T-helper 1 cell treated with Interleukin-12 subunit alpha and Interleukin-12 subunit beta and Interleukin-4 antibody, amounts not matched to agents 30 ng/mL and 1 ng/mL, for 36 hours (primary cell): ENCODE results near the gene LIN37. TPM values are rescaled to one million over a fixed set of nuclear protein-coding genes. Genes with fewer than 3 reads are reported as not detected.
"Not testable (repeated sequence)": the region's sequence is repeated elsewhere in the genome, so short reads cannot be mapped to it uniquely, and the experiment has no call there.

Experiments used
- intact Hi-C: fragments of 100-400 bp; cut with micrococcal nuclease; formaldehyde crosslinking; loops from one replicate; pipeline ENCODE4 v1.15.1; 2024
- total RNA-seq: library from RNA; stranded (reverse); gene quantifications from 2 replicates; pipeline ENCODE4 v1.2.3, GENCODE V29; 2022

The LIN37 gene
- total RNA-seq, 1 donor from 2014 or later, result 15.0 TPM

DNA sequence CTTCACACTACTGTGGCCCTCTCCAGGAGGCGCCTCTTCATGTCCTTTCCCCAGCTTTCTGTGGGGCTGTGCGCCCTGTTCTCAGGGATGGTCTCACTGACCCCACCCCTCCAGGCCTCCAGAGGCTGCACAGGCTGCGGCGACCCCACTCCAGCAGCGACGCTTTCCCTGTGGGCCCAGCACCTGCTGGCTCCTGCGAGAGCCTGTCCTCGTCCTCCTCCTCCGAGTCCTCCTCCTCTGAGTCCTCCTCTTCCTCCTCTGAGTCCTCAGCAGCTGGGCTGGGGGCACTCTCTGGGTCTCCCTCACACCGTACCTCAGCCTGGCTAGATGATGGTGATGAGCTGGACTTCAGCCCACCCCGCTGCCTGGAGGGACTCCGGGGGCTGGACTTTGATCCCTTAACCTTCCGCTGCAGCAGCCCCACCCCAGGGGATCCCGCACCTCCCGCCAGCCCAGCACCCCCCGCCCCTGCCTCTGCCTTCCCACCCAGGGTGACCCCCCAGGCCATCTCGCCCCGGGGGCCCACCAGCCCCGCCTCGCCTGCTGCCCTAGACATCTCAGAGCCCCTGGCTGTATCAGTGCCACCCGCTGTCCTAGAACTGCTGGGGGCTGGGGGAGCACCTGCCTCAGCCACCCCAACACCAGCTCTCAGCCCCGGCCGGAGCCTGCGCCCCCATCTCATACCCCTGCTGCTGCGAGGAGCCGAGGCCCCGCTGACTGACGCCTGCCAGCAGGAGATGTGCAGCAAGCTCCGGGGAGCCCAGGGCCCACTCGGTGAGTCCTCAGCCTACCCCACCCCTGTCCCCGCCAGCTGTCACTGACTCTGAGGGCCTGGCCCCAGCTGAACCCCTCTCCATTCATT, 38.2 kb downstream of the LIN37 start:
- intact Hi-C loops, result no loop called here

DNA sequence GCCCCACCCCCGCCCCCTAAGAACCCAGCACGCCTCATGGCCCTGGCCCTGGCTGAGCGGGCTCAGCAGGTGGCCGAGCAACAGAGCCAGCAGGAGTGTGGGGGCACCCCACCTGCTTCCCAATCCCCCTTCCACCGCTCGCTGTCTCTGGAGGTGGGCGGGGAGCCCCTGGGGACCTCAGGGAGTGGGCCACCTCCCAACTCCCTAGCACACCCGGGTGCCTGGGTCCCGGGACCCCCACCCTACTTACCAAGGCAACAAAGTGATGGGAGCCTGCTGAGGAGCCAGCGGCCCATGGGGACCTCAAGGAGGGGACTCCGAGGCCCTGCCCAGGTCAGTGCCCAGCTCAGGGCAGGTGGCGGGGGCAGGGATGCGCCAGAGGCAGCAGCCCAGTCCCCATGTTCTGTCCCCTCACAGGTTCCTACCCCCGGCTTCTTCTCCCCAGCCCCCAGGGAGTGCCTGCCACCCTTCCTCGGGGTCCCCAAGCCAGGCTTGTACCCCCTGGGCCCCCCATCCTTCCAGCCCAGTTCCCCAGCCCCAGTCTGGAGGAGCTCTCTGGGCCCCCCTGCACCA, 38.9 kb downstream of the LIN37 start:
- intact Hi-C loops, result no loop called here

GRCh38 chr19:35788205-35788960, 40.0 kb downstream of the LIN37 start:
- intact Hi-C loops, result no loop called here

GRCh38 chr19:35789195-35789977, 41.0 kb downstream of the LIN37 start:
- intact Hi-C loops, result no loop called here

GRCh38 chr19:35789978-35790944, 41.9 kb downstream of the LIN37 start:
- intact Hi-C loops, result no loop called here

DNA sequence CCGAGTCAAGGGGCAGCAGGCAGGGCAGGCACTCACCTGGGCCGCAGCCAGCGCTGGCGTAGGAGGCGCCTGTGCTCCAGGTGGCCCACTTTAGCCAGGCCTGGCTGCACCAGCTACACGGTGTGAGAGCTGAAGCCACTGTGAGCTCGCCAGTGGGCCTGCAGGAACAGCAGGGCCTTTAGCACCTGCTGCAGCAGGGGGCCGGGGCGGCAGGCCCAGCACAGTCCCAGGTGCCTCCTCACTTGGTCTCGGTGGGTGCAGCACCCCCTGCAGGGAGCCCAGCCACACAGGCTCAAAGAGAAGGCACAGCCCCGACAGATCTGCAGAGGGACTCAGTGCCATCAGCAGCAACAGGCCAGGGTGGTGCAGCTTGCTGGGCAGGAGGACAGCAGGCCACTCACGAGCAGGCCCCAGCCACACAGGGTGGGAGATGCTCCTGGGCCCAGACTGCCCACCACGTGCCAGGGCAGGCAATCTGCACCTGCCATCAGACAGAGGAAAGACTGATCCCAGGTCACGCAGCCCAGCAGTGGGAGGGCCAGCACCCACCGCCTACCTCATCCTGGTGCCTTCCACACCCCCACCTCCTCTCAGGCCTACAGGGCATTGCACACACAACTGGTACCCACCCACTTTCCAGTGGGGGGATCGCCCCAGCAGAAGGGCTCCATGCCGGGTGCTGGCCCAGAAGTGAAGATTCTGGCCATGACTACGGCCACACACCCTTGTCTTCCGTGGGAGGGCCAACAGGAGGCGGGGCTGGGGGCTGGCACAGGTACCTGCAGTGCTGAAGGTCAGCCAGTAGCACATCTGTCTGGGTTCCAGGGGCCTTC, 42.8 kb downstream of the LIN37 start:
- intact Hi-C loops, result no loop called here

- intact Hi-C loops, result no loop called here
Observed at GRCh38 chr19:35791814-35792279, 43.5 kb downstream of the LIN37 start.

- intact Hi-C loops, result no loop called here
Observed at GRCh38 chr19:35792312-35792711, 43.9 kb downstream of the LIN37 start.

DNA sequence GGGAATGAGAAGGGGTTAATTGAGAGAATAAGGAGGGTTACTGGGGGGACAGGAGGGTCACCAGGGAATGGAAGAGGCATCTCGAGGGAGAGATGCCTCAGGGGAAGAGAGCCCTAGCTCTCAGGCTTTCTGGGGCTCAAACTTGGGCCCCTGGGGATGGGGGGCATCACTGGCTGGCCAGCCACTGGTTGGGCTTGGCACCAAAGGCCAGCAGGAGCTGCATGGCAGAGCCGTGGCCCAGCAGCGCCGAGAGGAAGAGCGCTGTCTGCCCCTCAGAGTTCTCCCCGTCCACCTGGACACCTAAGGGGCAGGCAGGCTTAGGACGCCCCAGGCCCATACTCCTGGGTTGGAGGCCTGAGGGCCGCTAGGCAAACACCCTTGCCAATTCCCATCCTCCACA, 44.5 kb downstream of the LIN37 start:
- intact Hi-C loops, result no loop called here

GRCh38 chr19:35793381-35794165, 45.2 kb downstream of the LIN37 start:
- intact Hi-C loops, result no loop called here

GRCh38 chr19:35795564-35795963, 47.2 kb downstream of the LIN37 start:
- intact Hi-C loops, result not testable (repeated sequence)

- intact Hi-C loops, result no loop called here
Observed at GRCh38 chr19:35796645-35797542, 48.5 kb downstream of the LIN37 start.

DNA sequence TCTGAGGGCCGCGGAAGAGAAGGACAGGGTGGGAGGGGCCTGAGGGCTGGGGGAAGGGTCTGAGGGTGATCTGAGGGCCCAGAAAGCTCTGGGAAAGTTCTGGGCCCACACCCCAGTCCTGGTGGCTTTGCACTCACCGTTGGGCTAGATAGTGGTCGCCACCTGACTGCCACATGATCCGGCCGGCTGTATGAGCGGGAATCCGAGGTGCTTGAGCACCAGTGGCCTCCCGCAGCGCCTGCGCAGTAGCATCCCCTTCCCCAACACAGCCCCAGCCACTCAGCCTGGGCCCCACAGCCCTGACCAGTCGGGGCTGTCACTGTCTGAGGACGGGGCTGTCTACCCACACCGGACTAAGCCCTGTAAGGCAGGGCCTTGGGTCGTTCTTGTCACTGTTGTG, 49.3 kb downstream of the LIN37 start:
- intact Hi-C loops, result no loop called here

- intact Hi-C loops, result no loop called here
Observed at GRCh38 chr19:35801828-35802227, 53.5 kb downstream of the LIN37 start.
